GM18858 (cell line): Measurements from ENCODE around the gene MIER1.
"Not testable (repeated sequence)": the region's sequence is repeated elsewhere in the genome, so short reads cannot be mapped to it uniquely, and the experiment has no call there.

Experiments used
- ATAC-seq: cut with Tn5 transposase; IDR thresholded peaks from one replicate; pipeline ENCODE4 v1.9.1; 2021; ENCODE audit not compliant: unreplicated experiment

Gene MIER1

DNA sequence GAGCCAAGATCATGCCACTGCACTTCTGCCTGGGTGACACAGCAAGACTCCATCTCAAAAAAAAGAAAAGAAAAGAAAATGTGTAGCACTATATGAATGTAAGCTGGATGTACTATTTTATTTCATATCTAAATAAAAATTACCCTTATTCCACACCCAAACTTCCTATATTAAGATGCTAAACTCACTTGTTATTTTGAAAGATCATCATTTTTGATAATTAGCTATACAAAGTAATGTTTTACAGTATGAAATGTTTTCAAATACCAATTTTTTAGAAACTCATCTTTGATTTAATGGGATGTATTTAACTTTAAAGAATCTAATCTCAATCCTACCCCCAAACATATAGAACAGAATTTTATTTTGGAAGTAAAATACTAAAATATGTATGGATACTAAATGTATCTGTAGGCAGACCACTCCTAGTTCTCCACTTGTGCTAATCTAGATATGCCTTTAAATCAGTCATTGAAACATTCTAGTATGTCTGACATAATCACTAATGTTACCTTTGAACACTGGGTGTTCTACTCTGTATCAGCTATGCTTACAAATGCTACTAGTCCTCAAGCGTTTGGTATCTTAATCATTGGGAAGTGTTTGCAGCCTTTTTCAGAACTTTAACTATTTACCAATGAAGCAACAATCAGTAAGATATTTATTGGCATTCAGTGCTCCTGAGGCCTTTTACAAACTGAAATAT, 12.9 kb downstream of the MIER1 start:
- ATAC-seq = no peak

DNA sequence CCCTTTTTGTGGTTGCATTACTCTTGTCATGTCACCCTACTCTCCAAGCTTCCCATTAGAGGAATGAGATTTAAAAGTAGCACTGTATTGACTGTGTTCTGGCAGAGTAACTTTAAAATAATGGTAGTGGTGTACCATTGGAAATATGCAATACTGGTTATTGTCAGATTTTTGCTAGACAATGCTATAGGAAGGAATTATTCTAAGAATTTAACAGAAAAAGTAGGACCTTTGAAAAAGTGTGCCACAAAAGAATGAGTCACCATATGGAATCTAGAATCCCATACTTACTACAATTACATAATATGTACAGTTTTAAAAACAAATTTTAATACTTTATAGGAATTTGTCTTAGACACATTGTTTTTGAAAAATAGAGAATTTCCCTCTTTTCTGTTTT, 13.8 kb downstream of the MIER1 start:
- ATAC-seq = no peak

DNA sequence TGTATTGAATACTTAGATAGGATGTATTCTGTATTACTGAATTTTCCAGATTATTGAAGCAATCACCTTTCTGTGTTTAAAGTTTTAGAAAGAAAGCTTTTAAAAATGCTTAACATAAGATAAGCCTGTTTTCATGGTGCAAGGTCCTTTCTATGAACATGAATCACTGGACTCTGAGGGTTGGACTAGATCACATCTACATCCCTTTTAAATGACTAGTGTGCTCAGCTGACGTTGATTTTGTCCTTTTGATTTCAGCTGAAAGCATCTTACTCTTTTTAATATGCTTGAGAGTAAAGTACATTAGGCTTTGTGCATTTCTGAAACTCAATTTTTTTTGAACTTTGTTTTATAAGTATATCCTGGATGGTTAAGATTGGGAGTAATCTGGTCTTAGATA, 16.2 kb downstream of the MIER1 start:
- no peak for ATAC-seq

DNA sequence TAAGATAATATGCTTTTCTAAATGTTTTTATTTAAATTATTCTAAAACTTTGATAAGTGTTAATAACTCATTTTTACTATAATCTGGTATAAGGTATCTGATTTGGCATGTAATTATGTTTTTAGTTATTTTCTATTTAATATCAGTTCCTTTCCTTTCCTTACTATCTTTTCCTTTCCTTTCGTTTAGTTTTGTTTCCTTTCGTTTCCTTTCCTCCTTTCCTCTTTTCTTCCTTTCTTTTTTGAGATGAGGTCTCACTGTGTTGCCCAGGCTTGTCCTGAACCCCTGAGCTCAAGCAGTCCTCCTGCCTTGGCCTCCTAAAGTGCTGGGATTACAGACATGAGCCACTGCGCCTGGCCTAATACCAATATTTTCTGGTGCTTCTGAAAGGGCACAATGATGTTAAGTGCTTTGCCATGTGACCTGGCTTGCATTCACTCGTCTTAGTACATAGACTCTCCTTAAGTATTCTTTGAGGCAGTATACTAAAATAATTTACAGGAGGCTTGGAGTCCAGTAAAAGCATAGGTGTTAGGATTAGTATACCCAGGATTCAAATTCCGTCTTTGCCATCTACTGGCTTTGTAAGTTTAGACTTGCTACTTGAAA, 18.7 kb downstream of the MIER1 start:
- ATAC-seq = no peak

DNA sequence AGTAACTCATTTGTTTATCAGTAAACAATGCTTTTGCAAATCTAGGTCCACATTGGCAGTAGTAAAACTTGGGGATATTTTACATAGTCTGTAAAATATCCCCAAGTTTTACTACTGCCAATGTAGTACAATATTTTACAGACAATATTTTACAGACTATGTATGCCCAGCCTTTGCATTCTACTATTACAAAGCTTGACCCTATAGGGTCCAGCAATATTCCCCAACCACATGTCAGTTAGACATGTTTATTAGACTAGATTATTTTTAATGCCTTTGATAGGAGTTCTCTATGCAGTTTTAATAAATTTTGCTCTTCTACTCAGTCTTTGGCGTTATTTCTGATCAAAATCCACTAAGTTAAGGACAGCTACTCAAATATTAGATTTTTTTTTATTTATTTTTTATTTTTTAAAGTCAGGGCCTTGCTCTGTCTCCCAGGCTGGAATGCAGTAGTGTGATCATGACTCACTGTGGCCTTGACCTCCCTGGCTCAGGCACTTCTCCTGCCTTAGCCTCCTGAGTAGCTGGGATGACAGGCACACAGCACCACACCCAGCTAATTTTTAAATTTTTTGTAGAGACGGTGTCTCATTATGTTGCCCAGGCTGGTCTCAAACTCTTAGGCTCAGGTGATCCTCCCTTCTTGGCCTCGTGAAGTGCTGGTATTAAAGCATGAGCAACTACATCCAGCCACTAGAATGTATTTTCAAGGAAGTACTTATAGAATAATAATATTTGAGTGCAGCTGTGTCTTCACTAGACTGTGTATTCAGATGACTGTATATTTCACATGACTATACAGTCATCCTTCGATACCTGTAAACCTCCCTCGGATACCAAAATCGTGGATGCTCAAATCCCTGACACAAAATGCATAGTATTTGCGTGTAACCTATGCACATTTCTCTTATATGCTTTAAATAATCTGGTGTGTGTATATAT, 19.8 kb downstream of the MIER1 start:
- ATAC-seq = no peak

DNA sequence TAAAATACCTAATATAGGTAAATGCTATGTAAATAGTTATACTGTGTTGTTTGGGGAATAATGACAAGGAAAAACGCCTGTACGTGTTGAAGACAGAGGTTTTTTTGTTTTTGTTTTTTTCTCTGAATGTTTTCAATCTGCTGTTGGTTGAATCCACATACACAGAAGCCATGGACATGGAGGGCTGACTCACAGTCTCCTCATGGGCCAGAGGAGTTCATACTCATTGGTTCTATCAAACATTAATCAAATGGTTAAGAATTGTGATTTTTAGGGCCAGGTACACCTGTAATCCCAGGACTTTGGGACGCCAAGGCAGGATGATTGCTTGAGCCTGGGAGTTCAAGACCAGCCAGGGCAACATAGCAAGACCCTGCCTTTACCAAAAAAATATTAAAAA, 20.5 kb downstream of the MIER1 start:
- no peak for ATAC-seq

DNA sequence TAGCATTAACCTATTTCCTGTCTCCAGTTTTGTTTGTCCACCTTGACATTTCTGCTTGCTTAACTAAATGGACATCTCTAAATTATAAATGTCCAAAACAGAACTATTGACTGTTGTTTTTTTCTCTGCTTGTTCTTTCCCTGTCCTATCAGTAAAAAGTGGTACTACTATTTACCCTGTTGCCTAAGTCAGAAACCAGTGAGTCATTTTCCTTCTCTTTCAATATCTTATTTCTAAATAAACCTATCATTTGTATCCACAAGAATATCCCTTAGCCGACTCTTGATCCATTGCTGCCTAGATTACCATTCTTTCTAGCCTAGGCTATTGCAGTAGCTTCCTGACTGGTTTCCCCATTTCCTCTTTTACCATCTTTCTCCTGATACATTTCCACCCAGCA, 22.5 kb downstream of the MIER1 start:
- no peak for ATAC-seq

DNA sequence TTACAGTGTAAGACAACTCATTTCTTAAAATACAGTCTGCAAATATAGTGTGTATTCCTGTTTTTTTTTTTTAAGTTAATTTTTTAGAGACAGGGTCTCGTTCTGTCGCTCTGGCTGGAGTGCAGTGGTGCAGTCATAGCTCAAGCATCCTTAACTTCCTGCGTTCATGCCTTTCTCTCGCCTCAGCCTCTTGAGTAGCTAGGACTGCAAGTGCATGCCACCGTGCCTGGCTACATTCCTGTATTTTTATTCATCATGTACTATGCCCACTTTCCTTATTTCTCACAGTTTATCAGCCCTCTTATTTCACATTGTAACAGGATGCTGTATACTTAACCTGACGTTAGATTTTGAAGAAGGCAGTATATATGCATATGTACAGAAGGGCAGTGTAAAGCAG, 26.7 kb downstream of the MIER1 start:
- no peak for ATAC-seq

DNA sequence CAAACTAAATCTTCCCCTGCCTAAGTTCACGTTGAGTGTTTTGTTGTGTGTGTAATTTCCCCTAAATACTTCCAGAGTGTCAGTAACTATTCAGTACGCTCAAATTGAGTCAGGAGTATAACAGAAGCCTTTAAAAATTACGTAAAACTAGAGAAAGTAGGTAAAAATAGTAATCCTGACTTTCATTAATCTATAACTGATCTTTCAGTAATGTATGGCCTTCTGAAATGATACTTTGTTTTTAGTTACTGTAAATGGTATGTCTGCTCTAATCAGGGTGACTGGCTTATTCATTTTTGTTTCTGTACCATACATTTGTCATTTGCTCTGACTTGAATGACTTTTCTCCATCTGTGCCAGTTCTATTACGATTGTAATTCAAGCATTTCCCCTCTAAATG, 29.4 kb downstream of the MIER1 start:
- ATAC-seq = peak; percentile 83

DNA sequence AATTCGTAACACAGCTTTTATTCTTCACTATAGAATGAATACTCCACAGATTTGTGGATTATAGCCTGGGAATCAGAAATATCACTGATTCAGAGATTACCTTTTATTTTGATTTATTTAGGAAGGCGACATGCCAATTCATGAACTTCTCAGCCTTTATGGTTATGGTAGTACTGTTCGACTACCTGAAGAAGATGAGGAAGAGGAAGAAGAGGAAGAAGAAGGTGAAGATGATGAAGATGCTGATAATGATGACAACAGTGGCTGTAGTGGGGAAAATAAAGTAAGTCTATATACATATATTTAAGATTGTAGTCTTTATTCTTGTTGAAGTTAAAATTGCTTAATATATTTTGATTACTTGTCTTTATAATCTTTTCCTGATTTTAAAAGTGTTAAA, 33.1 kb downstream of the MIER1 start:
- no peak for ATAC-seq

DNA sequence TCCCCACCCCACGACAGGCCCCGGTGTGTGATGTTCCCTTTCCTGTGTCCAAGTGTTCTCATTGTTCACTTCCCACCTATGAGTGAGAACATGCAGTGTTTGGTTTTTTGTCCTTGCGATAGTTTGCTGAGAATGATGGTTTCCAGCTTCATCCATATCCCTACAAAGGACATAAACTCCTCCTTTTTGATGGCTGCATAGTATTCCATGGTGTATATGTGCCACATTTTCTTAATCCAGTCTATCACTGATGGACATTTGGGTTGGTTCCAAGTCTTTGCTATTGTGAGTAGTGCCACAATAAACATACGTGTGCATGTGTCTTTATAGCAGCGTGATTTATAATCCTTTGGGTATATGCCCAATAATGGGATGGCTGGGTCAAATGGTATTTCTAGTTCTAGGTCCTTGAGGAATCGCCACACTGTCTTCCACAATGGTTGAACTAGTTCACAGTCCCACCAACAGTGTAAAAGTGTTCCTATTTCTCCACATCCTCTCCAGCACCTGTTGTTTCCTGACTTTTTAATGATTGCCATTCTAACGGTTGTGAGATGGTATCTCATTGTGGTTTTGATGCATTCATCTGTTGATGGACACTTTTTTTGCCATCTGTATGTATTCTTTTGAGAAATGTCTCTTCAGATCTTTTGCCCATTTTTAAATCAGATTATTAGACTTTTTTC, 41.5 kb downstream of the MIER1 start:
- ATAC-seq = not testable (repeated sequence)

DNA sequence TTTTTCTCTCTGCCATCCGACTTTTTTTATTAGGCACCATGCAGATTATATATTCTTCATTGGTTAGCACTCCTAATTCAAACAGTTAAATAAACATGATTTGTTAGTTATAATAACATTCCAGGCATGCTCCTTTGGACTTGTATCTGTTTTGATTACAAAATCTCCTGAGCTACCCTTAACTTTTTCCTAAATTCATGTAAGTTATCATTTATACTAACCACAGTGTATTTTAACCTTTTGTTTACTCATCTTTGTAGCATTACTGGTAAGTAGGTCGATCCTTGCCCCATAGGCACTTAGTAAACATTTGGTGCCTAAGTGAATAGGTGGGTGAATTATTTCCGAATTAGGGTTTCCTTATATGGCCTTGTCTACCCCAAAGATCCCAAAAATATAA, 43.8 kb downstream of the MIER1 start:
- no peak for ATAC-seq

DNA sequence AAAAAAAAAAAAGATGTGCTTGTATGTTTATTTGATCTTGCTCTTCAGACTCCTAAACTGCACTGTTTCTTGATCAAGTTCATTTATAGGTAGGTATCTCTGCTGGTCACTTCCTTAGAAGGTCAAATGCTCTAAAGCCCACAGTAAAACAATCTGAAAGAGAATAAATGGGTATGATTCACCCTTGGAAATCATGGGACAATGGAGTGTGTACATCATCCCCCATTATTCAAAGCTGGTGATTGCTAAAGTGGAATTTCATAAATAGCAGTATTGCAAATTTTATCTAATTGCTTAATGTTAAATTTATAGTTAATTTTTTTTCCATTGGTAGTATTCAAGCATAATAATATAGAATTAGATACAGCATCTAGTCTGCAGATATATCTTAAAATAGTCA, 53.4 kb downstream of the MIER1 start:
- ATAC-seq = no peak

DNA sequence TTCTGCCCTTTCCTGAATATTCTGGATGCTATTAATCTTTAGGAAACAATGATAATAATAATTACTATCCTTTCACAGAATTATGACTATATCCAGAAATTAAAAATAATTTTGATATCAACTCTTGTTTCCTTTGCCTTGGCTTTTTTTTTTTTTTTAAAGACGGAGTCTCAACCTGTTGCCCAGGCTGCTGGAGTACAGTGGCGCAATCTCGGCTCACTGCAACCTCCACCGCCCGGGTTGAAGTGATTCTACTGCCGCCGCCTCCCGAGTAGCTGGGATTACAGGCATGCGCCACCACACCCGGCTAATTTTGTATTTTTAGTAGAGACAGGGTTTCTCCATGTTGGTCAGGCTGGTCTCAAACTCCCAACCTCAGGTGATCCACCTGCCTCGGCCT, 54.8 kb downstream of the MIER1 start:
- ATAC-seq = not testable (repeated sequence)

DNA sequence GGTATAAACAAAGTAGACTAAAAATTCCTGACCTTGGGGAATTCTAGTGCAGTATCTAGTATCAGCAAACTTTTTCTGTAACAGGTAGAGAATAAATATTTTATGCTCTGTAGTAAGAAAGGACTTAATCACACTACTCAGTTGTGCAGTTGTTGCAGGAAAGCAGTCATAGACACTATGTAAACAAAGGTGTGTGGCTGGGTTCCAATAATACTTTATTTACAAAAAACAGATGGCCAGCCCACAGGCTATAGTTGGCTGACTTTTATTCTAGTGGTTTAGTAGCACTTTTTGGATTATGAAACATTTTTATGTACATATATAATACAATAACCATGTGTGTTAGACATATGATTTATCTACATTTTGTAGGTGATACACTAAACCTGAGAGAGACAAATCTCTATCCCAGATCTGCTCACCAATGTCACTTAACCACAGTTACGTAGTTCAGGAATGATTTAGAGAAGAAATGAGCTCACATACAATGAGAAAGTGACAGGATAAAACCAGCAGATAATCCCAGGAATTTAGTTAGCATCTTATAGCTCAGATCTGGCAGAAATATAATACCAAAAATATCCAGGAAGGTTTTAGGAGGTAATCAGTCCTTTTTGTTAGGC, 56.1 kb downstream of the MIER1 start:
- no peak for ATAC-seq

DNA sequence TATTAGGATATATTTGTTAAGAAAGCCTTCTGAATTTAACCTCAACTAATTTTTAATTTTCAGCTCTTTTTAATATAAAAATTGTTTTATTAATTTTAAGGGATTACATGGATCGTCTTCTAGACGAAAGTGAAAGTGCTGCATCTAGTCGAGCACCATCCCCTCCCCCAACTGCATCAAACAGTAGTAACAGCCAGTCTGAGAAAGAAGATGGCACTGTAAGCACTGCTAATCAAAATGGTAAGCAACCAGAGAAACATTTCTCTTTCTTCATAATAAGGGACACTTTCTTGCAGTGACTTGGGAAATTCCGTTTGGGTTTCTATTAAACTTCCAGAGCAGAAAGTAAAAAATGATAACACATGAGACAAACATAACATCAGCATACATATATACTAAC, 56.9 kb downstream of the MIER1 start:
- no peak for ATAC-seq

DNA sequence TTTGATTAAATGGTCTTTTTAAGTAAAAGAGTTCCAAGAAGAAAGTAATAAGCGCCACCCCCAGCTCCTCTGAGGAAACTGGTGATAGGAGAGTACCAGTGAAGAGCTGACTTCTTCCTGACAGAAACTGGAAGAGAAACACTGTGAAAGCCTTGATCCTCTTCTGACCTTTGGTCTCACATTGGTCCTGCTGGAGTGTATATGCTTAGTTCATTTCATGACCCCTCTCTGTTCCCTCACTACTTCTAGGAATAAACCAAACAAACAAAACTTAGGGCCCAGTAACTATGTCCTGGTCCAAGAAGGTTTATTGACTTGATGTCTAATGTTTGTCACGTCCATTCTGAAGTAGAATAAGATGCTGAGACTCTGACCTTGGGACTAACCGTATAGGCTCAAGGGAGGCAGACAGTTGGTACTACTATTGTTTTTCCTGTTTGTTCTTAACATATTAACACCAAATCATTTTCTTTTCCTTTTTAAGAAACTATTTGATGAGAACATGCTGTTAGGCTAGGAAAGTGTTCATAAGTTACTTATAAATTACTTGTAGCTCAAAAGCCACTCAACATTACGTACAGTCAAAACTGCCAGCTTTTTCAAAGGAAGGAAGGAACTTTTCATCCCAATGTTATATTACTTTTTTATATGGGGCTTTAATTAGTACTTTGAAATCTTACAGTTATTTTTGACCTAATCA, 57.9 kb downstream of the MIER1 start:
- no peak for ATAC-seq

DNA sequence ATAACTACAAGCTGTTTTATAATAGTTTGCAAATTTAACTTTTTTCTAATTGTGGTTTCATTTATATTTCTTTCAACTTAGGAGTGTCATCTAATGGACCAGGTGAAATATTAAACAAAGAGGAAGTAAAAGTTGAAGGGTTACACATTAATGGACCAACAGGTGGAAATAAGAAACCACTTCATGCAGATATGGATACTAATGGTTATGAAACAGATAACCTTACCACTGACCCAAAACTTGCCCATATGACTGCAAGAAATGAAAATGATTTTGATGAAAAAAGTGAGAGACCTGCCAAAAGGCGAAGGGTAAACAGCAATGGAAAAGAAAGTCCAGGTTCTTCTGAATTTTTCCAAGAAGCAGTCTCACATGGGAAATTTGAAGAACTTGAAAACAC, 59.7 kb downstream of the MIER1 start:
- ATAC-seq = peak; percentile 91

DNA sequence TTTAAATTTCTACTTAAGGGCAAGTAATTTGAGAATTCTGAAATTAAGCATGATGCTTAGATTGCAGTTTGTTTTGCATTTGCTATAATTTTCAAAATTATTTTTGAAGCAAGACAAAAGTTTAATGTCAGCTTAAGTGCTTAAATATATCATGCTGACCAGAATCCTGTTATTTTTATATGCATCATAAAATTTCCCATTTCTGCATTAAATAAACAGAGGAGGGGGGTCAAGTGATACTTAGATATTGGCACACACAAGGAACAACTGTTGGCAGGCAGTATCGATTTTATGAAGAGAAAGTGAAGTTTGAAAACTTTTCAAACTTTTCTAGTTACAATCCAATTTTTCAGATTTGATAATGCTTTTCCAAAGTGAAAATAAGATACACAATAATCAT, 61.0 kb downstream of the MIER1 start:
- ATAC-seq = no peak

DNA sequence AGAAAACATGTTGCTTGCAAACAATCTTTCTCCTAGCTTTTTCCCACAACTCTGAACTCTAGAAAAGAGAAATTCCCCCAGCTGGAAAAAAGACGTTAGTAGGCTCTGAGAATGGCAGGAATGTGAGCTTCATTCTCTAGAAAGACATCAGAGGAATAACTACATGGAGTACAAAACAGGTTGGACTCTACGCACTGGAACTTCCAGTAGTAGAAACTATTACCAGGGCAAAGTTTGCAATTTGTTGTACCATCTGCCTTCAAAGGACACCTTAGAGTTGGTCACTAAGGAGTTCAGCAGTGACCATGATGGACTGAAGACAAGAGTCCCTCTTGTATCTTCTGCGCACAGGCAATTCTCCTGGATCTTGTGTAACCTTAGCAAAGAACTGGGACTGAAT, 68.3 kb downstream of the MIER1 start:
- no peak for ATAC-seq
